GM12878 (cell line): ENCODE measurements around the gene MMP15. TPM values are rescaled to one million over a fixed set of nuclear protein-coding genes. Genes with fewer than 3 reads are reported as not detected.

Experiments
- ATAC-seq: fragments of 200-7000 bp; cut with Tn5 transposase; 3 replicates; pipeline ENCODE4 v1.9.1; 2020; ENCODE audit warnings: mild to moderate bottlenecking, moderate library complexity
- BruUV-seq: library from RNA; stranded (reverse); fragments of 400-500 nt; replicated peaks from 2 replicates; lab custom pipeline; 2021; lab: Mats Ljungman, UMichigan
- CTCF ChIA-PET: fragments of 300-600 bp; sonication (Branson Sonifier 250); formaldehyde crosslinking; extraction: SDS; loops from one replicate; lab custom pipeline; 2021; ENCODE audit warnings: inconsistent platforms; lab: Yijun Ruan, JAX
- POLR2A ChIA-PET: fragments of 350-600 bp; formaldehyde crosslinking; extraction: SDS; loops from one replicate; lab custom pipeline; 2021; ENCODE audit warnings: inconsistent platforms; lab: Charles Lee
- RAD21 ChIA-PET: fragments of 300-600 bp; sonication (Branson Sonifier 250); formaldehyde crosslinking; loops from one replicate; lab custom pipeline; 2023; ENCODE audit warnings: antibody characterized with exemption; ENCODE audit not compliant: unreplicated experiment; lab: Charles Lee
- SMC1A ChIA-PET: fragments of 300-600 bp; sonication (Branson Sonifier 250); formaldehyde crosslinking; loops from one replicate; lab custom pipeline; 2023; ENCODE audit not compliant: unreplicated experiment, uncharacterized antibody; lab: Charles Lee
- DNase-seq: peaks from one replicate; pipeline ENCODE4 v3.0.0-alpha.2; 2011; ENCODE audit warnings: low read depth, low spot score
- FAIRE-seq: peaks from 3 replicates; lab custom pipeline; 2011; peaks lifted over from hg19 to GRCh38; lab: Jason Lieb, UNC
- H2AFZ ChIP-seq: 2 replicates; pipeline ENCODE4 v1.6.0; 2011; ENCODE audit warnings: low read depth, low read length, control low read depth; ENCODE audit not compliant: control insufficient read depth
- H3K27ac ChIP-seq: 2 replicates; pipeline ENCODE4 v1.5.1; 2011; ENCODE audit warnings: control low read depth; ENCODE audit not compliant: control insufficient read depth, insufficient read depth
- H3K27me3 ChIP-seq, 2 experiments: replicated peaks in 1 of 2; 2 replicates each; pipeline versions ENCODE4 v1.6.0 to v1.6.1; 2011; ENCODE audit warnings: low read length in 1 of 2; ENCODE audit not compliant: control insufficient read depth in 2 of 2, insufficient read depth in 2 of 2
- H3K36me3 ChIP-seq, 2 experiments: 2 replicates each; pipeline ENCODE4 v1.5.1; 2011; ENCODE audit warnings: low read length in 1 of 2; ENCODE audit not compliant: control insufficient read depth in 2 of 2, insufficient read depth in 2 of 2
- H3K4me1 ChIP-seq: 2 replicates; pipeline ENCODE4 v1.6.1; 2011; ENCODE audit warnings: mild to moderate bottlenecking, low read length, moderate library complexity, mixed read lengths; ENCODE audit not compliant: control insufficient read depth, insufficient read depth
- H3K4me2 ChIP-seq: 2 replicates; pipeline ENCODE4 v1.6.0; 2011; ENCODE audit warnings: control low read depth; ENCODE audit not compliant: control insufficient read depth, insufficient read depth
- H3K4me3 ChIP-seq: fragments of 200-600 bp; sonication (generic); 2 replicates; pipeline ENCODE4 v1.5.1; 2016
- H3K79me2 ChIP-seq: 2 replicates; pipeline ENCODE4 v1.6.0; 2011; ENCODE audit warnings: low read length; ENCODE audit not compliant: control insufficient read depth, insufficient read depth
- H3K9ac ChIP-seq: 2 replicates; pipeline ENCODE4 v1.8.0; 2011; ENCODE audit warnings: low read length, control low read depth, mixed read lengths; ENCODE audit not compliant: control insufficient read depth, insufficient read depth
- H3K9me3 ChIP-seq: replicated peaks from 3 replicates; pipeline ENCODE4 v1.5.1; 2011; ENCODE audit warnings: mild to moderate bottlenecking, low read length; ENCODE audit not compliant: control insufficient read depth, insufficient read depth
- H4K20me1 ChIP-seq: 2 replicates; pipeline ENCODE4 v1.6.0; 2011; ENCODE audit not compliant: control insufficient read depth, insufficient read depth
- CBX3 ChIP-seq: fragments of 200-600 bp; sonication (generic); IDR thresholded peaks from 2 replicates; pipeline ENCODE4 v1.6.1; 2016; ENCODE audit warnings: low read depth, borderline replicate concordance
- DPF2 ChIP-seq: fragments of 450-650 bp; IDR thresholded peaks from 2 replicates; pipeline ENCODE4 v1.6.1; 2017; ENCODE audit warnings: mild to moderate bottlenecking
- FOS ChIP-seq: IDR thresholded peaks from 3 replicates; pipeline ENCODE4 v1.6.1; 2011; ENCODE audit warnings: borderline replicate concordance; ENCODE audit not compliant: insufficient read length; ENCODE audit errors: extremely low read depth
- SMARCA5 ChIP-seq: fragments of 450-650 bp; IDR thresholded peaks from 2 replicates; pipeline ENCODE4 v1.6.1; 2017; ENCODE audit warnings: mild to moderate bottlenecking
- SUPT20H ChIP-seq: IDR thresholded peaks from 2 replicates; pipeline ENCODE4 v1.6.1; 2011; ENCODE audit warnings: low read depth, mild to moderate bottlenecking, low read length, moderate library complexity, borderline replicate concordance; ENCODE audit not compliant: control insufficient read depth
- WGBS: methylation state at CpG from one replicate; pipeline ENCODE4 v1.1.6; 2016; ENCODE audit warnings: low lambda C conversion rate; ENCODE audit not compliant: insufficient replicate concordance, insufficient coverage; ENCODE audit errors: missing lambda C conversion rate; 5-methylcytosine and 5-hydroxymethylcytosine counted together
- in situ Hi-C: fragments of 300-500 bp; cut with MboI; formaldehyde crosslinking; loops from 9 replicates; pipeline ENCODE4 v1.14.3; 2018; ENCODE audit warnings: mixed read lengths
- intact Hi-C: fragments of 100-400 bp; cut with micrococcal nuclease; formaldehyde crosslinking; loops from one replicate; pipeline ENCODE4 v1.14.2; 2022; ENCODE audit not compliant: unreplicated experiment
- polyA plus RNA-seq, 11 experiments: library from polyadenylated mRNA; depleted of rRNA in 4 of 11; unstranded in 6 of 11; stranded (reverse) in 5 of 11; fragments of >200 nt; fragmentation: Nextera tagmentation in 4 of 11; fragmentation: Illumina TruSeq in 1 of 11; extraction: Ambion mirVana in 4 of 11; extraction: Trizol in 1 of 11; gene quantifications; 1 replicate in 1 of 11; 2 replicates in 10 of 11; pipeline versions ENCODE4 v1.2.1 to v1.2.3, GENCODE V29; 2011 to 2016; ENCODE audit warnings: inconsistent platforms in 2 of 11, missing spikeins in 2 of 11, low read depth in 1 of 11
- total RNA-seq, 4 experiments: library from RNA; depleted of rRNA in 3 of 4; stranded (reverse); fragments of >200 nt in 3 of 4; fragmentation: Illumina TruSeq in 1 of 4; extraction: Trizol in 1 of 4; gene quantifications; 2 replicates each; pipeline versions ENCODE4 v1.2.1 to v1.2.3, GENCODE V29; 2013 to 2021
- TF ChIP-seq, protein P1 (sequence below): fragments of 450-650 bp; IDR thresholded peaks from 2 replicates; pipeline ENCODE4 v1.6.1; 2016; ENCODE audit warnings: mild to moderate bottlenecking
- TF ChIP-seq, protein P2 (sequence below): fragments of 150-350 bp; IDR thresholded peaks from 2 replicates; pipeline ENCODE4 v1.6.1; 2016; ENCODE audit warnings: low read depth, low read length

MMP15 gene
- total and polyA plus RNA-seq, 10 of the 15 experiments (the other 5 are each of a cell fraction or from before 2014, with no cell fraction given): 0.08 to 0.56 (median 0.10) TPM; not detected in 7

DNA sequence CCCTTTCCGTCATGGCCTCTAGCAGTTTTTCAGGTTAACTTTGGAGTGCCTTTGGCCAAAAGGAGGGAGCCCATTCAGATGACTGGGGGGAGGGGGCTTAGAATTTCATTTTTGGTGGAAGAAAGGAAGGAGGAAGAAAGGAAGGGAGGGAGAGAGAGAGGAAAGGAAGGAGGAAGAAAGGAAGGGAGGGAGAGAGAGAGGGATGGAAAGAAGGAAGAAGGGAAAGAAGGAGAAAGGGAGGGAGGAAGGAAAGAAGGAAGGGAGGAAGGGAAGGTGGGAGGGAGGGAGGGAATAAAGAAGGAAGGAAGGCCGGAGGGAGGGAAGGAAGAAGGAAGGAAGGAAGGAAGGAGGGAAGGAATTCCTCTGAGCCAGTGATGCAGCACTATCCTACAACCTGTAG is 25.7 kb downstream of the MMP15 start:
- no peaks in the 10 kb centered on the region for H3K79me2 ChIP-seq
- in situ Hi-C loops: no loop called here

More for the DNA sequence above, 25.7 kb downstream of the MMP15 start:
- Histone ChIP-seq H3K9ac (no peak overlapping the region), H3K4me1 (no peaks in the 10 kb centered on the region), H3K36me3 (no peaks in the 10 kb centered on the region), H3K9me3 (no peaks in the 10 kb centered on the region), H3K27me3 (no peaks in the 10 kb centered on the region; a peak in 1 of 4 replicates), H2AFZ (no peak overlapping the region), H3K4me3 (no peak overlapping the region), H4K20me1 (no peaks in the 10 kb centered on the region), H3K4me2 (no peak overlapping the region), H3K27ac (no peak overlapping the region)
- WGBS: 0% methylated on average over 2 of the region's 2 CpGs
- no peak for ATAC-seq
- ChIA-PET POLR2A (no interaction called here), CTCF (no interaction called here), SMC1A (interaction anchor here (0.7 kb wide), 1 partner anchor 13 kb away, joined by 3 read pairs; no protein-coding TSS in a partner anchor), RAD21 (no interaction called here)
- DNase-seq: no peak
- TF ChIP-seq, protein P1, sequence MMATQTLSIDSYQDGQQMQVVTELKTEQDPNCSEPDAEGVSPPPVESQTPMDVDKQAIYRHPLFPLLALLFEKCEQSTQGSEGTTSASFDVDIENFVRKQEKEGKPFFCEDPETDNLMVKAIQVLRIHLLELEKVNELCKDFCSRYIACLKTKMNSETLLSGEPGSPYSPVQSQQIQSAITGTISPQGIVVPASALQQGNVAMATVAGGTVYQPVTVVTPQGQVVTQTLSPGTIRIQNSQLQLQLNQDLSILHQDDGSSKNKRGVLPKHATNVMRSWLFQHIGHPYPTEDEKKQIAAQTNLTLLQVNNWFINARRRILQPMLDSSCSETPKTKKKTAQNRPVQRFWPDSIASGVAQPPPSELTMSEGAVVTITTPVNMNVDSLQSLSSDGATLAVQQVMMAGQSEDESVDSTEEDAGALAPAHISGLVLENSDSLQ: no peak
- no peak for TF ChIP-seq SMARCA5
- TF ChIP-seq CBX3: no peak
- TF ChIP-seq FOS: no peak
- TF ChIP-seq, protein P2, sequence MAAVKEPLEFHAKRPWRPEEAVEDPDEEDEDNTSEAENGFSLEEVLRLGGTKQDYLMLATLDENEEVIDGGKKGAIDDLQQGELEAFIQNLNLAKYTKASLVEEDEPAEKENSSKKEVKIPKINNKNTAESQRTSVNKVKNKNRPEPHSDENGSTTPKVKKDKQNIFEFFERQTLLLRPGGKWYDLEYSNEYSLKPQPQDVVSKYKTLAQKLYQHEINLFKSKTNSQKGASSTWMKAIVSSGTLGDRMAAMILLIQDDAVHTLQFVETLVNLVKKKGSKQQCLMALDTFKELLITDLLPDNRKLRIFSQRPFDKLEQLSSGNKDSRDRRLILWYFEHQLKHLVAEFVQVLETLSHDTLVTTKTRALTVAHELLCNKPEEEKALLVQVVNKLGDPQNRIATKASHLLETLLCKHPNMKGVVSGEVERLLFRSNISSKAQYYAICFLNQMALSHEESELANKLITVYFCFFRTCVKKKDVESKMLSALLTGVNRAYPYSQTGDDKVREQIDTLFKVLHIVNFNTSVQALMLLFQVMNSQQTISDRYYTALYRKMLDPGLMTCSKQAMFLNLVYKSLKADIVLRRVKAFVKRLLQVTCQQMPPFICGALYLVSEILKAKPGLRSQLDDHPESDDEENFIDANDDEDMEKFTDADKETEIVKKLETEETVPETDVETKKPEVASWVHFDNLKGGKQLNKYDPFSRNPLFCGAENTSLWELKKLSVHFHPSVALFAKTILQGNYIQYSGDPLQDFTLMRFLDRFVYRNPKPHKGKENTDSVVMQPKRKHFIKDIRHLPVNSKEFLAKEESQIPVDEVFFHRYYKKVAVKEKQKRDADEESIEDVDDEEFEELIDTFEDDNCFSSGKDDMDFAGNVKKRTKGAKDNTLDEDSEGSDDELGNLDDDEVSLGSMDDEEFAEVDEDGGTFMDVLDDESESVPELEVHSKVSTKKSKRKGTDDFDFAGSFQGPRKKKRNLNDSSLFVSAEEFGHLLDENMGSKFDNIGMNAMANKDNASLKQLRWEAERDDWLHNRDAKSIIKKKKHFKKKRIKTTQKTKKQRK: no peak
- TF ChIP-seq SUPT20H: no peak
- TF ChIP-seq DPF2: no peak
- BruUV-seq: no TSS peak
- no peak for FAIRE-seq
- intact Hi-C loops: no loop called here
